ENCODE results near the gene CHRDL2. TPM values are rescaled to one million over a fixed set of nuclear protein-coding genes. Genes with fewer than 3 reads are reported as not detected.

The CHRDL2 gene
- total and polyA plus RNA-seq, 7 experiments from 2014 or later, result not detected

- Mint-ChIP-seq H3K9me3 (no peaks in the 10 kb centered on the region), H3K4me1 (peaks cover 0 to 3% (median 0%) of the 10 kb centered on the region in 7 donors), H3K27ac (peak overlapping the region in 1 of 9 donors; percentile 15), H3K4me3 (no peak overlapping the region), H3K36me3 (no peaks in the 10 kb centered on the region), H3K27me3 (peaks cover 16 to 36% (median 28%) of the 10 kb centered on the region in 5 donors)
- CTCF ChIA-PET, result no interaction called here
- H3K36me3 ChIP-seq (ENCODE audit: control insufficient read depth in 2 of 3, insufficient read depth in 3 of 3, low read length in 3 of 3), result no peaks in the 10 kb centered on the region
- H3K4me3 ChIP-seq (ENCODE audit: low read length), result no peak overlapping the region
- intact Hi-C loops (cut with micrococcal nuclease), result no loop called here
- peak in 1 of 9 donors; percentile 6 for DNase-seq
- no peak for ATAC-seq
- H3K27me3 ChIP-seq (ENCODE audit: control insufficient read depth in 2 of 2, insufficient read depth in 2 of 2, low read length in 2 of 2), result peaks cover 0 to 11% of the 10 kb centered on the region in 2 donors
- POLR2A ChIA-PET, result no interaction called here
- no peaks in the 10 kb centered on the region for H3K4me1 ChIP-seq (ENCODE audit: control insufficient read depth in 2 of 2, insufficient read depth in 2 of 2, low read length in 2 of 2)
- H3K9me3 ChIP-seq (ENCODE audit: control insufficient read depth in 2 of 3, low read length in 3 of 3), result no peaks in the 10 kb centered on the region
- H3K27ac ChIP-seq (ENCODE audit: low read depth, low read length), result no peak overlapping the region
Measured at GRCh38 chr11:74680035-74680671, 51.1 kb downstream of the CHRDL2 start.

GRCh38 chr11:74679513-74679865, 51.7 kb downstream of the CHRDL2 start:
- Mint-ChIP-seq H3K4me1 (no peaks in the 10 kb centered on the region), H3K4me3 (no peak overlapping the region), H3K27ac (no peak overlapping the region), H3K36me3 (no peaks in the 10 kb centered on the region), H3K27me3 (peaks cover 16 to 29% (median 25%) of the 10 kb centered on the region in 5 donors), H3K9me3 (no peaks in the 10 kb centered on the region)
- intact Hi-C loops (cut with micrococcal nuclease), result no loop called here
- H3K36me3 ChIP-seq (ENCODE audit: control insufficient read depth in 2 of 3, insufficient read depth in 3 of 3, low read length in 3 of 3), result no peaks in the 10 kb centered on the region
- DNase-seq (peak in 1 of 9 donors; percentile 9), ATAC-seq (no peak)
- ChIA-PET CTCF (no interaction called here), POLR2A (no interaction called here)
- no peaks in the 10 kb centered on the region for H3K9me3 ChIP-seq (ENCODE audit: control insufficient read depth in 2 of 3, low read length in 3 of 3)
- H3K4me3 ChIP-seq (ENCODE audit: low read length), result no peak overlapping the region
- H3K27ac ChIP-seq (ENCODE audit: low read depth, low read length), result no peak overlapping the region
- no peaks in the 10 kb centered on the region for H3K4me1 ChIP-seq (ENCODE audit: control insufficient read depth in 2 of 2, insufficient read depth in 2 of 2, low read length in 2 of 2)
- peaks cover 0 to 11% of the 10 kb centered on the region in 2 donors for H3K27me3 ChIP-seq (ENCODE audit: control insufficient read depth in 2 of 2, insufficient read depth in 2 of 2, low read length in 2 of 2)

GRCh38 chr11:74678591-74679512, 52.4 kb downstream of the CHRDL2 start:
- H3K4me3 ChIP-seq (ENCODE audit: low read length), result no peak overlapping the region
- H3K27me3 Mint-ChIP-seq, result peaks cover 12 to 25% (median 20%) of the 10 kb centered on the region in 5 donors
- peaks cover 0 to 11% of the 10 kb centered on the region in 2 donors for H3K27me3 ChIP-seq (ENCODE audit: control insufficient read depth in 2 of 2, insufficient read depth in 2 of 2, low read length in 2 of 2)
- POLR2A ChIA-PET, result no interaction called here
- H3K27ac ChIP-seq (ENCODE audit: low read depth, low read length), result no peak overlapping the region
- H3K9me3 ChIP-seq (ENCODE audit: control insufficient read depth in 2 of 3, low read length in 3 of 3), result no peaks in the 10 kb centered on the region
- no peaks in the 10 kb centered on the region for H3K36me3 Mint-ChIP-seq
- H3K4me3 Mint-ChIP-seq, result no peak overlapping the region
- H3K4me1 ChIP-seq (ENCODE audit: control insufficient read depth in 2 of 2, insufficient read depth in 2 of 2, low read length in 2 of 2), result no peaks in the 10 kb centered on the region
- peaks cover 0 to under 1% (median 0%) of the 10 kb centered on the region in 11 donors for H3K9me3 Mint-ChIP-seq
- no peak for ATAC-seq
- H3K27ac Mint-ChIP-seq, result no peak overlapping the region
- CTCF ChIA-PET, result no interaction called here
- no peaks in the 10 kb centered on the region for H3K4me1 Mint-ChIP-seq
- intact Hi-C loops (cut with micrococcal nuclease), result no loop called here
- no peaks in the 10 kb centered on the region for H3K36me3 ChIP-seq (ENCODE audit: control insufficient read depth in 2 of 3, insufficient read depth in 3 of 3, low read length in 3 of 3)
- no peak for DNase-seq

GRCh38 chr11:74678041-74678440, 53.2 kb downstream of the CHRDL2 start:
- CTCF ChIA-PET, result no interaction called here
- POLR2A ChIA-PET, result no interaction called here
- Mint-ChIP-seq H3K27me3 (peaks cover 9 to 21% (median 17%) of the 10 kb centered on the region in 5 donors), H3K9me3 (peaks cover 0 to 2% (median 0%) of the 10 kb centered on the region in 11 donors), H3K27ac (no peak overlapping the region), H3K4me1 (no peaks in the 10 kb centered on the region), H3K4me3 (no peak overlapping the region), H3K36me3 (peaks cover 0 to 3% (median 0%) of the 10 kb centered on the region in 5 donors)
- Histone ChIP-seq H3K27me3 (ENCODE audit: control insufficient read depth in 2 of 2, insufficient read depth in 2 of 2, low read length in 2 of 2) (peaks cover 0 to 9% of the 10 kb centered on the region in 2 donors), H3K4me1 (ENCODE audit: control insufficient read depth in 2 of 2, insufficient read depth in 2 of 2, low read length in 2 of 2) (no peaks in the 10 kb centered on the region), H3K27ac (ENCODE audit: low read depth, low read length) (no peak overlapping the region), H3K4me3 (ENCODE audit: low read length) (no peak overlapping the region), H3K36me3 (ENCODE audit: control insufficient read depth in 2 of 3, insufficient read depth in 3 of 3, low read length in 3 of 3) (no peaks in the 10 kb centered on the region), H3K9me3 (ENCODE audit: control insufficient read depth in 2 of 3, low read length in 3 of 3) (no peaks in the 10 kb centered on the region)
- intact Hi-C loops (cut with micrococcal nuclease), result no loop called here
- DNase-seq (no peak), ATAC-seq (no peak)

- ChIA-PET CTCF (no interaction called here), POLR2A (no interaction called here)
- Histone ChIP-seq H3K27ac (ENCODE audit: low read depth, low read length) (no peak overlapping the region), H3K36me3 (ENCODE audit: control insufficient read depth in 2 of 3, insufficient read depth in 3 of 3, low read length in 3 of 3) (no peaks in the 10 kb centered on the region), H3K4me3 (ENCODE audit: low read length) (no peak overlapping the region), H3K27me3 (ENCODE audit: control insufficient read depth in 2 of 2, insufficient read depth in 2 of 2, low read length in 2 of 2) (peaks cover 0 to under 1% of the 10 kb centered on the region in 2 donors), H3K4me1 (ENCODE audit: control insufficient read depth in 2 of 2, insufficient read depth in 2 of 2, low read length in 2 of 2) (no peaks in the 10 kb centered on the region), H3K9me3 (ENCODE audit: control insufficient read depth in 2 of 3, low read length in 3 of 3) (no peaks in the 10 kb centered on the region)
- Mint-ChIP-seq H3K9me3 (peaks cover 0 to 2% (median 0%) of the 10 kb centered on the region in 11 donors), H3K4me3 (no peak overlapping the region), H3K27ac (no peak overlapping the region), H3K36me3 (peaks cover 0 to 3% (median 0%) of the 10 kb centered on the region in 5 donors), H3K4me1 (no peaks in the 10 kb centered on the region), H3K27me3 (peaks cover under 1 to 12% (median 8%) of the 10 kb centered on the region in 5 donors)
- intact Hi-C loops (cut with micrococcal nuclease), result no loop called here
- no peak for DNase-seq
- no peak for ATAC-seq
Measured at GRCh38 chr11:74677131-74677530, 54.1 kb downstream of the CHRDL2 start.

GRCh38 chr11:74676596-74676995, 54.6 kb downstream of the CHRDL2 start:
- Histone ChIP-seq H3K27me3 (ENCODE audit: control insufficient read depth in 2 of 2, insufficient read depth in 2 of 2, low read length in 2 of 2) (no peaks in the 10 kb centered on the region), H3K4me1 (ENCODE audit: control insufficient read depth in 2 of 2, insufficient read depth in 2 of 2, low read length in 2 of 2) (no peaks in the 10 kb centered on the region), H3K27ac (ENCODE audit: low read depth, low read length) (no peak overlapping the region), H3K36me3 (ENCODE audit: control insufficient read depth in 2 of 3, insufficient read depth in 3 of 3, low read length in 3 of 3) (no peaks in the 10 kb centered on the region), H3K9me3 (ENCODE audit: control insufficient read depth in 2 of 3, low read length in 3 of 3) (no peaks in the 10 kb centered on the region), H3K4me3 (ENCODE audit: low read length) (no peak overlapping the region)
- Mint-ChIP-seq H3K27me3 (peaks cover 0 to 7% (median 2%) of the 10 kb centered on the region in 5 donors), H3K27ac (no peak overlapping the region), H3K4me1 (no peaks in the 10 kb centered on the region), H3K4me3 (no peak overlapping the region), H3K9me3 (peaks cover 0 to 2% (median 0%) of the 10 kb centered on the region in 11 donors), H3K36me3 (peaks cover 0 to 3% (median 0%) of the 10 kb centered on the region in 5 donors)
- CTCF ChIA-PET, result no interaction called here
- intact Hi-C loops (cut with micrococcal nuclease), result no loop called here
- no peak for DNase-seq
- POLR2A ChIA-PET, result no interaction called here
- no peak for ATAC-seq
